Ascending aorta (tissue), 2 donors: ENCODE results near the gene FBXL17. TPM values are rescaled to one million over a fixed set of nuclear protein-coding genes. Genes with fewer than 3 reads are reported as not detected.

Experiments used
- DNase-seq, 2 donors: peaks; one replicate each; pipeline ENCODE4 v3.0.0-alpha.2; 2019; ENCODE audit warnings: low spot score in 2 of 2
- H3K27ac ChIP-seq, 2 donors: fragments of 200-600 bp; sonication (generic); one replicate each; pipeline ENCODE4 v1.5.1; 2016 to 2017; ENCODE audit warnings: mild to moderate bottlenecking in 1 of 2
- H3K27me3 ChIP-seq: fragments of 200-600 bp; sonication (generic); one replicate; pipeline ENCODE4 v1.5.1; 2017
- H3K36me3 ChIP-seq, 2 donors: fragments of 200-600 bp; sonication (generic); one replicate each; pipeline ENCODE4 v1.5.1; 2016
- H3K4me1 ChIP-seq, 2 donors: fragments of 200-600 bp; sonication (generic); one replicate each; pipeline ENCODE4 v1.5.1; 2016 to 2017; ENCODE audit warnings: mild to moderate bottlenecking in 1 of 2
- H3K4me3 ChIP-seq, 2 donors: fragments of 200-600 bp; sonication (generic); one replicate each; pipeline ENCODE4 v1.5.1; 2016 to 2017; ENCODE audit warnings: mild to moderate bottlenecking in 1 of 2
- H3K9me3 ChIP-seq, 2 donors: fragments of 200-600 bp; sonication (generic); one replicate each; pipeline ENCODE4 v1.5.1; 2016
- intact Hi-C: fragments of 100-400 bp; cut with DNase I; formaldehyde crosslinking; loops from one replicate; pipeline ENCODE4 v1.15.1; 2023
- total RNA-seq: library from RNA; depleted of rRNA; stranded (reverse); fragments of >200 nt; gene quantifications from one replicate; pipeline ENCODE4 v1.1.0, GENCODE V29; 2016
- TF ChIP-seq, protein P1 (sequence below), 3 experiments: fragments of 200-600 bp in 2 of 3; fragments of 450-650 bp in 1 of 3; sonication (generic) in 2 of 3; IDR thresholded peaks; one replicate each; pipeline ENCODE4 v1.5.1; 2016 to 2019; ENCODE audit warnings: antibody characterized with exemption in 3 of 3, mild to moderate bottlenecking in 1 of 3, moderate library complexity in 1 of 3

The FBXL17 gene
- total RNA-seq, 1 donor from 2014 or later = 13.6 TPM

DNA sequence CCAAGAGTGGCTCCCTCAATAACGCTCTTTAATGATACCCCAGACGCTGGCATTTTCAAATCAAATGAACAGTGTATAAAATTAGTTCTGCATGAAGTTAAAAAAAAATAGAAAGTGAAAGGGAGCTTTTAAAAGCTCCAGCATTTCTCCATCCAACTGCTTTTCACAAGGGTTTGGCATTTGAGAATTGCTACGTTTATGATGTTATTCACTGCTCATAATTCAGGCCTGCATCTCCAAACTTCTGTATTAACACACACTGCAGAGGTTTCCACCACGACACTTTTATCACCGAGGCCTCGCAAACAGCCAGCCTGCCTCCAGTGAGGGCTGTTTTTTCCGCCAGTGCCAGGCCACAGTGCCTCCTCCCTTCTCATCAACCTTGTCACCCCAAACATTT, 505.6 kb downstream of the FBXL17 start:
- intact Hi-C loops = no loop called here

DNA sequence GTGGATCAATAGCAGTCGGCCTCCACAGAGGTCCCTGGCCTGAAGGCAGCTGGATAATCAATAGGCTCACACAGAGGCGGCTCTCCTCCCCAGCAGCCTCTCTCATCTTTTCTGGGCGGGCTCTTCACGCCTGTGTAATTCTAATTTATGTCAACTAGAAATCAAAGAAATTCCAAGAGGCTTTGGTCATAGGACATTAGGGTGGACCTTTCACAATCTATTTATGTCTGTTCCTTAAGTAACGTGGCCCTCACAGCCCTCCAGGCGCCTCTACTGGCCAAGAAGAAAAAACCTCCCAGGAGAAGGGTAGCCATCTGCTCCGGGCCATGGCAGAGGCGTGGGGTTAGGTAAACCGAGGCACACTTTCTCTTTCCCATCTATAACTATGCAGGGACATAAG, 506.1 kb downstream of the FBXL17 start:
- Histone ChIP-seq H3K9me3 (no peaks in the 10 kb centered on the region), H3K4me3 (no peak overlapping the region), H3K27me3 (no peaks in the 10 kb centered on the region), H3K4me1 (peaks cover 0 to 5% of the 10 kb centered on the region in 2 donors), H3K27ac (no peak overlapping the region), H3K36me3 (no peaks in the 10 kb centered on the region)
- DNase-seq = no peak
- TF ChIP-seq, protein P1, sequence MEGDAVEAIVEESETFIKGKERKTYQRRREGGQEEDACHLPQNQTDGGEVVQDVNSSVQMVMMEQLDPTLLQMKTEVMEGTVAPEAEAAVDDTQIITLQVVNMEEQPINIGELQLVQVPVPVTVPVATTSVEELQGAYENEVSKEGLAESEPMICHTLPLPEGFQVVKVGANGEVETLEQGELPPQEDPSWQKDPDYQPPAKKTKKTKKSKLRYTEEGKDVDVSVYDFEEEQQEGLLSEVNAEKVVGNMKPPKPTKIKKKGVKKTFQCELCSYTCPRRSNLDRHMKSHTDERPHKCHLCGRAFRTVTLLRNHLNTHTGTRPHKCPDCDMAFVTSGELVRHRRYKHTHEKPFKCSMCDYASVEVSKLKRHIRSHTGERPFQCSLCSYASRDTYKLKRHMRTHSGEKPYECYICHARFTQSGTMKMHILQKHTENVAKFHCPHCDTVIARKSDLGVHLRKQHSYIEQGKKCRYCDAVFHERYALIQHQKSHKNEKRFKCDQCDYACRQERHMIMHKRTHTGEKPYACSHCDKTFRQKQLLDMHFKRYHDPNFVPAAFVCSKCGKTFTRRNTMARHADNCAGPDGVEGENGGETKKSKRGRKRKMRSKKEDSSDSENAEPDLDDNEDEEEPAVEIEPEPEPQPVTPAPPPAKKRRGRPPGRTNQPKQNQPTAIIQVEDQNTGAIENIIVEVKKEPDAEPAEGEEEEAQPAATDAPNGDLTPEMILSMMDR (IDR thresholded peaks at IDR 0.05) = peak in 1 of 3 experiments; percentile 15
- intact Hi-C loops = no loop called here

More for the DNA sequence above, 505.6 kb downstream of the FBXL17 start:
- Histone ChIP-seq H3K4me3 (no peak overlapping the region), H3K27me3 (no peaks in the 10 kb centered on the region), H3K36me3 (no peaks in the 10 kb centered on the region), H3K9me3 (no peaks in the 10 kb centered on the region), H3K4me1 (peaks cover 0 to 5% of the 10 kb centered on the region in 2 donors), H3K27ac (no peak overlapping the region)
- DNase-seq = no peak
- TF ChIP-seq, protein P1 (IDR thresholded peaks at IDR 0.05) = no peak

- Histone ChIP-seq H3K36me3 (no peaks in the 10 kb centered on the region), H3K27me3 (no peaks in the 10 kb centered on the region), H3K4me1 (peaks cover 0 to 5% of the 10 kb centered on the region in 2 donors), H3K27ac (no peak overlapping the region), H3K4me3 (no peak overlapping the region), H3K9me3 (no peaks in the 10 kb centered on the region)
- intact Hi-C loops = no loop called here
- no peak for DNase-seq
- TF ChIP-seq, protein P1 (IDR thresholded peaks at IDR 0.05) = no peak
Measured at GRCh38 chr5:107874795-107875194, 507.1 kb downstream of the FBXL17 start.

- Histone ChIP-seq H3K9me3 (no peaks in the 10 kb centered on the region), H3K27ac (no peak overlapping the region), H3K4me3 (no peak overlapping the region), H3K4me1 (peaks cover 0 to 5% of the 10 kb centered on the region in 2 donors), H3K27me3 (no peaks in the 10 kb centered on the region), H3K36me3 (no peaks in the 10 kb centered on the region)
- no peak for DNase-seq
- TF ChIP-seq, protein P1 (IDR thresholded peaks at IDR 0.05) = no peak
- intact Hi-C loops = no loop called here
Measured at GRCh38 chr5:107873877-107874276, 508.0 kb downstream of the FBXL17 start.

DNA sequence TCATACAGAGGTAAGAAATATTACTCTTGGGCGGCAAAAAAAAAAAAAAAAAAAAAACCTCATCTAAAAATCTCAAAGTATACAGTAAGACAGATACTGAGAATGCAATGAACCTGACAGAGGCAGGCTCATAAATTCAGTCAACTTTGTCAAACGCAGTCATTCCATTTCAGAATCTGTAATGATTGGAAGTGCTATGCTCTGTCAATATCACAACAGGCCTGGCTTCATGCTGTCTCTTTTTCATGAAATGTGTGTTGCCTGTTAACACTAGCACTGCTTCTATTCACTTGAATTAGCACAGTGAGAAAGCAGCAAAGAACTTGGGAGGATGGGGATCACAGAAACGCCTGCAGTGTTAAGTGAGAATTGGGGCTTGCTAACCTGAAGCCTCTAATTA, 510.9 kb downstream of the FBXL17 start:
- intact Hi-C loops = no loop called here
- TF ChIP-seq, protein P1 (IDR thresholded peaks at IDR 0.05) = no peak
- peaks cover 0 to 2% of the 10 kb centered on the region in 2 donors for H3K4me1 ChIP-seq
- H3K4me3 ChIP-seq = no peak overlapping the region
- DNase-seq = no peak
- no peaks in the 10 kb centered on the region for H3K9me3 ChIP-seq
- no peaks in the 10 kb centered on the region for H3K36me3 ChIP-seq
- no peaks in the 10 kb centered on the region for H3K27me3 ChIP-seq
- H3K27ac ChIP-seq = no peak overlapping the region
